Measurements from ENCODE around the gene PTGIR.

GRCh38 chr19:46571495-46571894, 53.4 kb downstream of the PTGIR start:
- TF ChIP-seq GATA2 (IDR thresholded peaks at IDR 0.05; ENCODE audit: low read depth, low read length) (no peak), GATA3 (IDR thresholded peaks at IDR 0.05; ENCODE audit: low read depth, low read length) (no peak)

Data from SH-SY5Y (cell line).